MM.1S (cell line): ENCODE results near the gene PRCC.

Source experiments
- DNase-seq: peaks from one replicate; pipeline ENCODE4 v3.0.0-alpha.2; 2015
- H2AFZ ChIP-seq: fragments of 300-600 bp; sonication (generic); 2 replicates; pipeline ENCODE4 v1.6.0; 2016; ENCODE audit warnings: antibody characterized with exemption, low read length
- H3F3A ChIP-seq: fragments of 300-600 bp; sonication (generic); 2 replicates; pipeline ENCODE4 v1.6.1; 2016; ENCODE audit warnings: mild to moderate bottlenecking, antibody characterized with exemption, low read length, moderate library complexity, mixed read lengths; ENCODE audit not compliant: insufficient read depth
- H3K27ac ChIP-seq: fragments of 300-600 bp; sonication (generic); 2 replicates; pipeline ENCODE4 v1.5.1; 2016; ENCODE audit warnings: mild to moderate bottlenecking, low read length
- H3K27me3 ChIP-seq: fragments of 300-600 bp; sonication (generic); replicated peaks from 2 replicates; pipeline ENCODE4 v1.6.0; 2016; ENCODE audit warnings: low read length; ENCODE audit not compliant: insufficient read depth
- H3K36me3 ChIP-seq: fragments of 300-600 bp; sonication (generic); replicated peaks from 2 replicates; pipeline ENCODE4 v1.6.1; 2016; ENCODE audit warnings: mild to moderate bottlenecking, low read length, mixed read lengths; ENCODE audit not compliant: insufficient read depth
- H3K4me1 ChIP-seq: fragments of 300-600 bp; sonication (generic); 2 replicates; pipeline ENCODE4 v1.6.1; 2016; ENCODE audit warnings: low read length, mixed read lengths
- H3K4me2 ChIP-seq: fragments of 300-600 bp; sonication (generic); 2 replicates; pipeline ENCODE4 v1.6.0; 2016; ENCODE audit warnings: low read depth, low read length
- H3K4me3 ChIP-seq: fragments of 300-600 bp; sonication (generic); 2 replicates; pipeline ENCODE4 v1.5.1; 2016; ENCODE audit warnings: low read length, mixed read lengths
- H3K79me2 ChIP-seq: fragments of 300-600 bp; sonication (generic); 2 replicates; pipeline ENCODE4 v1.6.1; 2016; ENCODE audit warnings: mixed run types, low read length, mixed read lengths
- H3K9ac ChIP-seq: fragments of 300-600 bp; sonication (generic); 2 replicates; pipeline ENCODE4 v1.6.1; 2016; ENCODE audit warnings: low read length, mixed read lengths
- H3K9me2 ChIP-seq: fragments of 300-600 bp; sonication (generic); replicated peaks from 2 replicates; pipeline ENCODE4 v1.6.1; 2016; ENCODE audit warnings: mild to moderate bottlenecking, low read length, mixed read lengths; ENCODE audit not compliant: insufficient read depth
- H3K9me3 ChIP-seq: fragments of 300-600 bp; sonication (generic); replicated peaks from 2 replicates; pipeline ENCODE4 v1.6.1; 2016; ENCODE audit warnings: mild to moderate bottlenecking, low read length, mixed read lengths; ENCODE audit not compliant: insufficient read depth
- H4K20me1 ChIP-seq: fragments of 300-600 bp; sonication (generic); 2 replicates; pipeline ENCODE4 v1.6.1; 2016; ENCODE audit warnings: mild to moderate bottlenecking, low read length, moderate library complexity, mixed read lengths; ENCODE audit not compliant: insufficient read depth
- EZH2 ChIP-seq: fragments of 300-600 bp; sonication (generic); optimal IDR thresholded peaks from 2 replicates; pipeline ENCODE3; 2017; ENCODE audit warnings: low read depth, mild to moderate bottlenecking, antibody characterized with exemption, low read length, mixed read lengths
- EZH2phosphoT487 ChIP-seq: fragments of 300-600 bp; sonication (generic); IDR thresholded peaks from 2 replicates; pipeline ENCODE4 v1.6.1; 2018; ENCODE audit warnings: antibody characterized with exemption, low read length
- TF ChIP-seq, protein P1 (sequence below): fragments of 300-600 bp; sonication (generic); IDR thresholded peaks from 2 replicates; pipeline ENCODE4 v1.5.1; 2016; ENCODE audit warnings: antibody characterized with exemption, low read length, mixed read lengths

PRCC gene

DNA sequence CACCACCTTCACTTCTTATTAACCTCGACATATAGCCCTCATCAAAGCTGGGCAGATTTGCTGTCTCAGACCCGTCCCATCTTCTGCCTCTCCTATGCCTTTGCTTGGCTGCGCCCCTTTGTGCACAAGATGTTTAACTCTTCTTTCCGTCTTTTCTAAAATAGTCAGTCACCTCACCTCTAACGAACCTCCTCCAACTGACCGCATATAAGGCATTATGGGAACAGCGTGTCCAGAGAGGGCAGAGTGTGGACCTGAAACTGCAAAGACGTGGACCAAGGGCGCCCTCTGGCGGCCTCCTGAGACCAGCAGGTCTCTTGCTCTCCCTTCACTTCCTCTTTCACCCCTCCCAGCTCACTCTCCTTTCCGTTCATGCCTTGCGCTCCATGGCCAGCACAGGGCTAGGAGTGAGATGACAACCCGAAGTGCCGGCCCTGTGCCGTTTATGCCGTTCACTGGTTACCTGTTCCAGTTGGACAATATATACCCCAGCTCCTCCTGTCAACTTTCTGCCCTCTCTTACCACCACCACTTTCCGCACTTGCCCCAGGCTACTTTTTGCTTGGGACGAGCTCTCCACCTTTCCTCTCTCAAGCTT is 41.6 kb upstream of the PRCC start:
- peaks cover 16% of the 10 kb centered on the region for H3K4me1 ChIP-seq
- peak; percentile 89 for DNase-seq
- H3K9me2 ChIP-seq, result no peaks in the 10 kb centered on the region
- H3K27me3 ChIP-seq, result no peaks in the 10 kb centered on the region
- peaks cover 23% of the 10 kb centered on the region for H3K36me3 ChIP-seq
- peak overlapping the region; percentile 97 for H3K4me2 ChIP-seq
- TF ChIP-seq, protein P1, sequence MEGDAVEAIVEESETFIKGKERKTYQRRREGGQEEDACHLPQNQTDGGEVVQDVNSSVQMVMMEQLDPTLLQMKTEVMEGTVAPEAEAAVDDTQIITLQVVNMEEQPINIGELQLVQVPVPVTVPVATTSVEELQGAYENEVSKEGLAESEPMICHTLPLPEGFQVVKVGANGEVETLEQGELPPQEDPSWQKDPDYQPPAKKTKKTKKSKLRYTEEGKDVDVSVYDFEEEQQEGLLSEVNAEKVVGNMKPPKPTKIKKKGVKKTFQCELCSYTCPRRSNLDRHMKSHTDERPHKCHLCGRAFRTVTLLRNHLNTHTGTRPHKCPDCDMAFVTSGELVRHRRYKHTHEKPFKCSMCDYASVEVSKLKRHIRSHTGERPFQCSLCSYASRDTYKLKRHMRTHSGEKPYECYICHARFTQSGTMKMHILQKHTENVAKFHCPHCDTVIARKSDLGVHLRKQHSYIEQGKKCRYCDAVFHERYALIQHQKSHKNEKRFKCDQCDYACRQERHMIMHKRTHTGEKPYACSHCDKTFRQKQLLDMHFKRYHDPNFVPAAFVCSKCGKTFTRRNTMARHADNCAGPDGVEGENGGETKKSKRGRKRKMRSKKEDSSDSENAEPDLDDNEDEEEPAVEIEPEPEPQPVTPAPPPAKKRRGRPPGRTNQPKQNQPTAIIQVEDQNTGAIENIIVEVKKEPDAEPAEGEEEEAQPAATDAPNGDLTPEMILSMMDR, result peak; percentile 99
- TF ChIP-seq EZH2 (no peak), EZH2phosphoT487 (no peak)
- H2AFZ ChIP-seq, result no peak overlapping the region
- peaks cover 21% of the 10 kb centered on the region for H4K20me1 ChIP-seq
- H3K9ac ChIP-seq, result peak overlapping the region; percentile 85; the same call in 1 of the 2 replicates
- peaks cover 86% of the 10 kb centered on the region for H3K79me2 ChIP-seq
- no peaks in the 10 kb centered on the region for H3K9me3 ChIP-seq
- H3K27ac ChIP-seq, result peak overlapping the region; percentile 56; the same call in 1 of the 2 replicates
- H3F3A ChIP-seq, result peaks cover 33% of the 10 kb centered on the region
- H3K4me3 ChIP-seq, result peak overlapping the region; percentile 95

DNA sequence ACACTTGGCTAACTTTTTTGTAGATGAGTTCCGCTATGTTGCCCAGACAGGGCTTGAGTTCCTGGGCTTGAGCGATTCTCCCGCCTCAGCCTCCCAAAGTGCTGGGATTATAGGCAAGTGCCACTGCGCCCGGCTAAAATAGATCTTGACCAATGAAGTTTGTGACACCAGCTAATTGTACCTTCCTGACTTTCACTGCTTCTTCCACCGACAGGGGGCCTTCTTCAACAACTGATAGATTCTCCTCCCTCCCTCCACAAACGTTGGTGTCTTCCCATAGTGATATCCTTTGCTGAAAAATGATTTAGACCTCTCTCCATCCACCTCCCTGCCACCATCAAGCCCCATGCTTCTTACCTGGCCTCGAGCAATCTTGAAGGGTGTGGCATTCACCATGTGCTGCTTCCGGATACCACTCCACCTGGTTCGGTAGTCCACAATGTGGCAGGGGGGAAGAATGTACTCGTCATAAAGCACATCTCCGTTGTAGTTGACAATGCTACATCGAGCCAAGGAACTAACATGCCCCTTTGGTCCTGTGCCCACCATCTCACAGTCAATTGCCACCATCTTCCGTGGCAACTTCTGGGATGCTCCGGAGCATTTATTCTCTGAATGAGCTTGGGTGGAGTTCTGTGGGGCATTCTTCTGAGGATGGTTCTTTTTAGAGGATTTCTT is 40.6 kb upstream of the PRCC start:
- peaks cover 19% of the 10 kb centered on the region for H3K36me3 ChIP-seq
- H2AFZ ChIP-seq, result no peak overlapping the region
- H3K27ac ChIP-seq, result peak overlapping the region; percentile 56; the same call in 1 of the 2 replicates
- peaks cover 21% of the 10 kb centered on the region for H4K20me1 ChIP-seq
- H3K9ac ChIP-seq, result peak overlapping the region; percentile 85; the same call in 1 of the 2 replicates
- peak; percentile 84 for DNase-seq
- H3F3A ChIP-seq, result peaks cover 32% of the 10 kb centered on the region
- peak overlapping the region; percentile 95 for H3K4me3 ChIP-seq
- TF ChIP-seq EZH2phosphoT487 (no peak), EZH2 (no peak)
- TF ChIP-seq, protein P1, result peak; percentile 89
- no peaks in the 10 kb centered on the region for H3K27me3 ChIP-seq
- peaks cover 16% of the 10 kb centered on the region for H3K4me1 ChIP-seq
- peaks cover 77% of the 10 kb centered on the region for H3K79me2 ChIP-seq
- H3K9me2 ChIP-seq, result no peaks in the 10 kb centered on the region
- H3K9me3 ChIP-seq, result no peaks in the 10 kb centered on the region
- peak overlapping the region; percentile 97 for H3K4me2 ChIP-seq

DNA sequence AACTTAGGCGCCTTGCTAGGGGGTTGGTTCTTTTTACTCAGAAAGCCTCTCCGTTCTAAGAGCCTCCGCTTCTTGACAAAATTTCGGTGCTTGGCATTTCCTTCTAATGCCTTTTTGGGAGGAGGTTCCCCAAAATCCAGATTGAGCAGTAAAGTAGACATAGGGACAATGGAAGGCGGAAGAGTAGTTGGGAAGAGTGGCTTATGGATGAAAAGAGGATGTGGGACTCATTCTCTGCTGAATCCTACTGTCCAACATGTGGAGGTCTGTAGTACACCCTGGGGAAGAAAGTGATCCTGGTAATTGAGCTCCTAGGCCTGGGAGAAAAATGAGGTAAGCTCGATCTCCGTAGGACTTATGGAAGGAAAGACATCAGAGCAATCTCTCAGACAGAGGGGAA is 39.8 kb upstream of the PRCC start:
- peaks cover 32% of the 10 kb centered on the region for H3F3A ChIP-seq
- no peaks in the 10 kb centered on the region for H3K9me3 ChIP-seq
- H3K4me2 ChIP-seq, result peak overlapping the region; percentile 97
- peak overlapping the region; percentile 85 for H3K9ac ChIP-seq
- DNase-seq, result no peak
- no peak overlapping the region for H2AFZ ChIP-seq
- peak overlapping the region; percentile 95 for H3K4me3 ChIP-seq
- peak overlapping the region; percentile 56; the same call in 1 of the 2 replicates for H3K27ac ChIP-seq
- peaks cover 73% of the 10 kb centered on the region for H3K79me2 ChIP-seq
- H3K36me3 ChIP-seq, result peaks cover 19% of the 10 kb centered on the region
- H3K4me1 ChIP-seq, result peaks cover 16% of the 10 kb centered on the region
- H4K20me1 ChIP-seq, result peaks cover 21% of the 10 kb centered on the region
- TF ChIP-seq EZH2 (no peak), EZH2phosphoT487 (no peak)
- TF ChIP-seq, protein P1, result no peak
- H3K9me2 ChIP-seq, result no peaks in the 10 kb centered on the region
- no peaks in the 10 kb centered on the region for H3K27me3 ChIP-seq
